Measurements from ENCODE around the gene GSAP. TPM values are rescaled to one million over a fixed set of nuclear protein-coding genes. Genes with fewer than 3 reads are reported as not detected.

Gene GSAP
- total and polyA plus RNA-seq, 9 of the 15 experiments (the other 6 are each of a cell fraction or from before 2014, with no cell fraction given) = 0.13 TPM; not detected in 8

DNA sequence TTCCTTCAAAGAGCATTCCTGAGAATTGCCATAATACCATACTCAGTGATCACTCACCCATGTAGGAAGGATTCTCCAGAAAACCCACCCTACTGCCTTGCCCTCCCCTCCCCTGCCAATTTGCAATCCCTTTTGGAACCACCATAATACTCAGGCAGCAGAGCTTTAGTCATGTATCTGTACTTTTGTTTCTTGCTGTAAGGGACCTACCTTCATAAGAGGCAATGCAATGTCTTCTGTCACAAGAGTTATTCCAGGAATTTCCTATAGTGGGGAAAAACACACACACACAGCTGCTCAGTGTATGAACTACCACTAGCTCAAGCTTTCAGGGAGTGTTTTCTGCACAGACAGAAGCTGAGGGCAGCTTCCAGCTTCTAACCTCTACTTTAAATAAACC is 67.0 kb downstream of the GSAP start (continued):
- no peak for TF ChIP-seq ESRRA (IDR thresholded peaks at IDR 0.05; ENCODE audit: borderline replicate concordance, low read depth)
- TF ChIP-seq FOXK2 (conservative IDR thresholded peaks at IDR 0.05 in 1 of 2, IDR thresholded peaks at IDR 0.05 in 1 of 2; ENCODE audit: low read depth in 2 of 2) = no peak
- TF ChIP-seq, protein P1, sequence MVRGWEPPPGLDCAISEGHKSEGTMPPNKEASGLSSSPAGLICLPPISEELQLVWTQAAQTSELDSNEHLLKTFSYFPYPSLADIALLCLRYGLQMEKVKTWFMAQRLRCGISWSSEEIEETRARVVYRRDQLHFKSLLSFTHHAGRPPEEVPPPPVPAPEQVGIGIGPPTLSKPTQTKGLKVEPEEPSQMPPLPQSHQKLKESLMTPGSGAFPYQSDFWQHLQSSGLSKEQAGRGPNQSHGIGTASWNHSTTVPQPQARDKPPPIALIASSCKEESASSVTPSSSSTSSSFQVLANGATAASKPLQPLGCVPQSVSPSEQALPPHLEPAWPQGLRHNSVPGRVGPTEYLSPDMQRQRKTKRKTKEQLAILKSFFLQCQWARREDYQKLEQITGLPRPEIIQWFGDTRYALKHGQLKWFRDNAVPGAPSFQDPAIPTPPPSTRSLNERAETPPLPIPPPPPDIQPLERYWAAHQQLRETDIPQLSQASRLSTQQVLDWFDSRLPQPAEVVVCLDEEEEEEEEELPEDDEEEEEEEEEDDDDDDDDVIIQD (CRISPR knock-in tag; IDR thresholded peaks at IDR 0.05) = no peak

DNA sequence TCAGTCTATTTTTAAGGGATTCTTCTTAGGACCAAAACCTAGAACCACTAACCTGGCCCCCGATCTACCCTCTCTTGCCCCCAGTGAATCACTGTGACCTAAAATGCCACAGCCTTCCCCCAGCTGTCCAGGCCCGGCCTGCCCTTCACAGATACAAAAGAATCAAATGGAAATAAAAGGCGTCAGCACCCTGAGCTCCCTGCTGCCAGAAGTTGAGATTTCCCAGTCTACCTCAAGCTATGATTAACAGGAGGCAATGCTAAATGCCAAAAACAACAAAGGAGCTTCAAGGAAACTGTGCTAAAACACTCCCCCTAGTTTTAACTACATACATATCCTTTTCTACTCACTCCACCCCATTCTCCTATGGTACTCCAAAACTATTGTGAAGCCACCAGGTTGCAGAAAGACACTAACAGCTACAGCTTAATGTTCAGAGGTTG is 67.8 kb downstream of the GSAP start:
- H3K4me3 ChIP-seq = no peak overlapping the region
- intact Hi-C loops (cut with micrococcal nuclease) = no loop called here
- BruUV-seq (replicated peaks) = no TSS peak

More for the DNA sequence above, 67.8 kb downstream of the GSAP start:
- ChIA-PET POLR2A (interaction anchor here (0.6 kb wide), 1 partner anchor 175 kb away, joined by 3 read pairs; no protein-coding TSS in a partner anchor), CTCF (ENCODE audit: low intra/inter-chr PET ratio) (no interaction called here)
- in situ Hi-C loops (cut with MboI) = no loop called here
- ATAC-seq = no peak
- Histone ChIP-seq H3K36me3 (ENCODE audit: control insufficient read depth, insufficient read depth, low read length) (no peaks in the 10 kb centered on the region), H3K4me1 (replicated peaks in 1 of 2; ENCODE audit: control insufficient read depth in 2 of 2, insufficient read depth in 2 of 2, low read length in 2 of 2) (no peaks in the 10 kb centered on the region), H3K79me2 (ENCODE audit: control insufficient read depth, insufficient read depth, low read length) (no peaks in the 10 kb centered on the region), H2AFZ (ENCODE audit: low read depth, low read length) (no peak overlapping the region), H3K4me2 (ENCODE audit: insufficient read depth, low read length) (no peak overlapping the region), H3K27me3 (ENCODE audit: control insufficient read depth in 2 of 2, insufficient read depth in 2 of 2, low read length in 2 of 2) (no peaks in the 10 kb centered on the region; a peak in 1 of 5 replicates), H3K9ac (ENCODE audit: insufficient read depth in 1 of 2, low read depth in 2 of 2, low read length in 2 of 2) (no peak overlapping the region), H3K27ac (ENCODE audit: extremely low read depth, low read depth, low read length) (no peak overlapping the region), H3K9me3 (replicated peaks; ENCODE audit: control insufficient read depth, insufficient read depth, low read depth, low read length) (no peaks in the 10 kb centered on the region), H3K9me1 (ENCODE audit: control insufficient read depth, insufficient read depth, low read length) (no peaks in the 10 kb centered on the region), H4K20me1 (replicated peaks; ENCODE audit: control insufficient read depth, insufficient read depth, low read length) (no peaks in the 10 kb centered on the region)
- DNase-seq (ENCODE audit: extremely low read depth in 1 of 4, low spot score in 3 of 4) = no peak
- TF ChIP-seq ELK3 (CRISPR knock-in tag; IDR thresholded peaks at IDR 0.05) = no peak
- TF ChIP-seq C11orf30 (IDR thresholded peaks at IDR 0.05; ENCODE audit: low read depth) = no peak
- no peak for TF ChIP-seq SAFB (IDR thresholded peaks at IDR 0.05; ENCODE audit: borderline replicate concordance, low read depth, low read length)
- TF ChIP-seq ZFP1 (CRISPR knock-in tag; IDR thresholded peaks at IDR 0.05) = no peak
- TF ChIP-seq SUPT5H (IDR thresholded peaks at IDR 0.05) = no peak
- no peak for TF ChIP-seq E2F8 (IDR thresholded peaks at IDR 0.05; ENCODE audit: low read depth, partially characterized antibody)
- no peak for TF ChIP-seq HOXB6 (CRISPR knock-in tag; IDR thresholded peaks at IDR 0.05; ENCODE audit: borderline replicate concordance)
- TF ChIP-seq GATA2 (CRISPR knock-in tag; IDR thresholded peaks at IDR 0.05) = no peak
- no peak for TF ChIP-seq SRSF9 (IDR thresholded peaks at IDR 0.05; ENCODE audit: borderline replicate concordance, low read depth, low read length)
- WGBS (ENCODE audit: insufficient coverage, low coverage, missing lambda C conversion rate) = 0% methylated on average over 3 of the region's 3 CpGs
- no peak for FAIRE-seq
